Measurements from ENCODE around the gene CCDC3.

GRCh38 chr10:13039761-13040160 is 38.2 kb upstream of the CCDC3 start:
- no peak for TF ChIP-seq POLR2A (IDR thresholded peaks at IDR 0.05; ENCODE audit: control extremely low read depth in 1 of 2, low read depth in 2 of 2, low read length in 2 of 2)
- no peak for TF ChIP-seq RAD21 (IDR thresholded peaks at IDR 0.05 in 1 of 2, conservative IDR thresholded peaks at IDR 0.05 in 1 of 2; ENCODE audit: low read depth in 2 of 2, low read length in 2 of 2)
- no peak for TF ChIP-seq EZH2 (IDR thresholded peaks at IDR 0.05; ENCODE audit: low read depth, low read length, severe bottlenecking)
- no peak for TF ChIP-seq TCF12 (IDR thresholded peaks at IDR 0.05; ENCODE audit: low read depth, low read length)
- no peak for TF ChIP-seq FOSL1 (IDR thresholded peaks at IDR 0.05; ENCODE audit: insufficient read depth, low read depth, low read length)
- no peak for TF ChIP-seq RFX5 (IDR thresholded peaks at IDR 0.05; ENCODE audit: borderline replicate concordance, low read depth, low read length)
- no peak for TF ChIP-seq JUN (IDR thresholded peaks at IDR 0.05; ENCODE audit: low read depth, low read length)
- TF ChIP-seq CTCF (IDR thresholded peaks at IDR 0.05; ENCODE audit: control extremely low read depth in 1 of 3, insufficient read depth in 1 of 3, low read depth in 1 of 3, low read length in 3 of 3) = no peak

All from H1 (cell line).